HFF-Myc (cell line): ENCODE results near the gene ASPM.

Experiments
- DNase-seq: peaks from one replicate; pipeline ENCODE4 v3.0.0-alpha.2; 2011; ENCODE audit warnings: low read depth; ENCODE audit errors: extremely low read depth
- H3K4me3 ChIP-seq: replicated peaks from 2 replicates; pipeline ENCODE4 v1.5.1; 2011; ENCODE audit warnings: low read depth, mild to moderate bottlenecking, control low read depth, low read length
- TF ChIP-seq, protein P1 (sequence below): IDR thresholded peaks from 2 replicates; pipeline ENCODE4 v1.5.1; 2012; ENCODE audit warnings: mild to moderate bottlenecking, low read depth, low read length, control low read depth; ENCODE audit errors: missing control alignments

The ASPM gene

DNA sequence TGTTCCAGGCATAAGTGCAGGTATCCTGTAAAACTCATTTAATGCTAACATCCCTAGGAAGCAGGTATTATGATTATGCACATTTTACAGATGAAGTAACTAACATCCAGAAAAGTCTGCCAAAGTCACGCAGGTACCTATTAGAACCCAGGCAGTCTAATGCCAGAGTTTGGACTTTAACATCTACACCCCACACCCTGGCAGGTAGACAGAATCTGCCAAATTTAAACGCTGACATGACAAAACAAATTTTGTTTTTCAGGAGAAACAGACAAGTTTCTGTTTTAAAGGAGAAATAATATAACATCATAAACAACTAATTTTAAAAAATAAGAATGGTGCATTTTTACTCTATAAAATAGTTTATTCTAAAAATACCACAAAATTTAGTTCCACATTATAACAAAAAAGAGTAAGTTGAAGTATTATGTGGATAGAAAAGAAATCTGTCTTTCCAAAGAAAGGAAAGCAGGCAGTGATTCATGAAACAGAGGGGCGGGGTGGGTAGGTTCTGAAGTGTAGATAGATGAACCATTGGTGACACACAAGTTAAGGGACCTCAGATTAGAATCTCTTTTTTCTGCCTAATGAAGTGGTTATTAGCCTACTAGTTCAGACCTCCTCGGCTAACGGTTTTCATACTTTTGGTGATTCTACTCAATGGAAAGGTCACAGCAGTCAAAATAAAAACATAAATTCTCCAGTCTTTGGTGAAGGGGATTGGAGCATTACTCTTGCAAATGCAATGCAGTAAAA lies 1.7 kb downstream of the ASPM start:
- TF ChIP-seq, protein P1, sequence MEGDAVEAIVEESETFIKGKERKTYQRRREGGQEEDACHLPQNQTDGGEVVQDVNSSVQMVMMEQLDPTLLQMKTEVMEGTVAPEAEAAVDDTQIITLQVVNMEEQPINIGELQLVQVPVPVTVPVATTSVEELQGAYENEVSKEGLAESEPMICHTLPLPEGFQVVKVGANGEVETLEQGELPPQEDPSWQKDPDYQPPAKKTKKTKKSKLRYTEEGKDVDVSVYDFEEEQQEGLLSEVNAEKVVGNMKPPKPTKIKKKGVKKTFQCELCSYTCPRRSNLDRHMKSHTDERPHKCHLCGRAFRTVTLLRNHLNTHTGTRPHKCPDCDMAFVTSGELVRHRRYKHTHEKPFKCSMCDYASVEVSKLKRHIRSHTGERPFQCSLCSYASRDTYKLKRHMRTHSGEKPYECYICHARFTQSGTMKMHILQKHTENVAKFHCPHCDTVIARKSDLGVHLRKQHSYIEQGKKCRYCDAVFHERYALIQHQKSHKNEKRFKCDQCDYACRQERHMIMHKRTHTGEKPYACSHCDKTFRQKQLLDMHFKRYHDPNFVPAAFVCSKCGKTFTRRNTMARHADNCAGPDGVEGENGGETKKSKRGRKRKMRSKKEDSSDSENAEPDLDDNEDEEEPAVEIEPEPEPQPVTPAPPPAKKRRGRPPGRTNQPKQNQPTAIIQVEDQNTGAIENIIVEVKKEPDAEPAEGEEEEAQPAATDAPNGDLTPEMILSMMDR: no peak
- H3K4me3 ChIP-seq: peak overlapping the region; percentile 93
- no peak for DNase-seq

DNA sequence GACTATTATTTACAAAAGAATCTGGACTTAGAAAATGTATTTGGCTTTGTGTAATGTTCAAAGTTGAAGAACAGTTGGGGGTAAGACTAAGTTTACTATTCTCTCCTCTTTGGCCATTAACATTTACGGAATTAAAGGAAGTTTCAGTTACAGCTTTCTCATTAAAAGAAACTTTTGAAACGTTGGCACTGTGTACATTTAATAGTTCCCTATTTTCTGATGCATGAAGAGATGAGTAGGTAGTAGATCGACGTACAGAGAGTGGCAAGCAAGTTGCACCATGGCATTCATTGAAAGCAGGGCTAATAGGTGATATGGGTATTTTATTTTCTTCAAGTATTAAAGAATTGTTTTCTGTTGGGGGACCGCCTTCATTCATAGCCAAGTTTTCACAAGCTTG lies 3.2 kb downstream of the ASPM start:
- TF ChIP-seq, protein P1: no peak
- DNase-seq: no peak
- H3K4me3 ChIP-seq: no peak overlapping the region

DNA sequence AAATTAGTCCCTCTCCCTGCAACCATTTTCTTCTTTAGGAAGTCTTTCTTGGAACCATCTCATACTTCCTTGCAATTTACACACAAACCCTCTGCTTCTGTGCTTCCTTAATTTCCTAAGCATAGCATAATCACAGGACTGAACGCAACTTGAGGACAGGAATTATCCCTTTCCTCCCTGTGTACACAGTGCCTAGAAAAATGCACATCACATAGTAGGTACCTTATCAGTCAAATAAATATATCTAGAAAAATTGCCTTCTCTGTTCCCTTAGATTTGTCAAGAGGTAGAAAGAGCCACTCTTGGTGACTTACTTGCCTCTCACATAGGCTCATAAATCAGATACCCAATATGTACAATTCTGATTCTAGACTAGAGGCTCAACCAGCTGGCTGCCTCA lies 4.9 kb downstream of the ASPM start:
- no peak for DNase-seq
- H3K4me3 ChIP-seq: no peak overlapping the region
- TF ChIP-seq, protein P1: no peak

DNA sequence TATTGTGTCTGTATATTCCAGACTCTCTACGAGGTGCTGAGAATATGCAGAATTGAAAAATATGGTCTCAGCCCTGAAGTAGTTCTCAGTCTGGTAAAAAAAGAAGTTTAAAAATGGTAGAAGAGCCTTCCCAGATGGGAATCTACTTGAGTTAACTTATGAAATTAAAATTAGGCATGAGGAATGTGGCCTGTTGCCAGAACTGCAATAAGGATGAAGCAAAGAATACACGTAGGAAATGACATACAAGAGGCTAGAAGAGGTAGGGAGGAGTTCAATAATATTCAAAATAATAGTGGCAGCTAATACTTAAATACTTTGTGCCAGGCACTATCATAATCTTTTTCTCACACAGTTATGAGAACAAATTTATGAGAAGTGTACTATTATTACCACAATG lies 6.3 kb downstream of the ASPM start:
- DNase-seq: no peak

DNA sequence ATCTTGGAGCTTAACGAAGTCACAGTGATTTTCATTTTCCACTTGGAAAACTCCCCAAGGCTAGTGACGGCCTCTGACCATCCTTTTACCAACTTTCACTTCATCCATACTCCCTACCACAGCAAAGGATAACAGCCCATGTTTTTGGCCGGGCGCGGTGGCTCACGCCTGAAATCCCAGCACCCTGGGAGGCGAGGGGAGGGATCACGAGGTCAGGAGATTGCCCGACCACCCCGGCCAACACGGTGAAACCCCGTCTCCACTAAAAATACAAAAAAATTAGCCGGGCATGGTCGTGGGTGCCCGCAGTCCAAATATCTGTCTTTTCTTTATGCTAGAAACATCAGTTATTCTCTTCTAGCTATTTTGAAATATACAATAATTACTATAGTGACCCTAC lies 7.3 kb downstream of the ASPM start:
- no peak for DNase-seq
- TF ChIP-seq, protein P1: no peak
- H3K4me3 ChIP-seq: no peak overlapping the region

More for the DNA sequence above, 6.3 kb downstream of the ASPM start:
- no peak overlapping the region for H3K4me3 ChIP-seq
- TF ChIP-seq, protein P1: no peak

DNA sequence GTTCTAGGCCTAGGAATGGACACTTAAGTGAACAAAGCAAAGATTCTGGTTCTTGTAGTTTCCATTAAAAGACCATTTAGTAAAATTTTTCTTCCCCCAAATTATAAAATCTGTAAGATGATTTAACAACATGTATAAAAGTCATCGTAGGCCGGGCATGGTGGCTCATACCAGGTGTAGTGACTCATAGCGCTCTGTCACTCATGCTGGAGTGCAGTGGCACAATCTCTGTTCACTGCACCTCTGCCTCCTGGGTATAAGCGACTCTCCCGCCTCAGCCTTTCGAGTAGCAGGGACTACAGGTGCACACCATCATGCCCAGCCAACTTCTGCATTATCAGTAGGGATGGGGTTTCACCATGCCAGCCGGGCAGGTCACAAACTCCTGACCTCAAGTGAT lies 9.1 kb downstream of the ASPM start:
- TF ChIP-seq, protein P1: no peak
- H3K4me3 ChIP-seq: no peak overlapping the region
- DNase-seq: no peak

DNA sequence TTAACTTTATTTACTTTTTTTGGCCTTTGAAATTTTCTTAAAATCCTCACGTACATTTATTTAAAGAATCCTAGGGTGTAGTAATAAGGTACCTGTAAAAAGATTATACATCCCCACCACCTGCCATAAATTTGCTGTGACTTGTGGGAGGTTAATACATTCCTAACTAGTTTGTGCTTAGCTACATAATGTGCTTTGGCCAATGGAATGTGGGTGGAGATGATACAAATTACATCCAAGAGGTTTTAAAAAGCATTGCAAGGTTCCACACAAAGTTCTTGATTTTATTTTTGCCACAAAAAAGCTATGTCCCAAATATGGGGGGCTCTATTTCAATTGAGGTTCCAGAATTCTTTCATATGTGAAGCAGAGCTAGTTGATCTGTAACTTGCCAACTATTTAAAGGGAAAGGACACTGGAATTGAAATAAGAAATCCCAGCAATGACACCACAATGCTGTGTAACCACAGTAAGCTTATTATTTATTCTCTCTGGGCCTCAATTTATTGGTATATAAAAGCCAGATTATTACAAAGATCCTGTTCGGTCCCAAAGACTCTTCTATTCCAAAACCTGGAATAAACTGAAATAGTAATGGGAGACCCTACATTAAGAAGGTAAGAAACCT lies 15.7 kb downstream of the ASPM start:
- no peak overlapping the region for H3K4me3 ChIP-seq
- no peak for DNase-seq
- TF ChIP-seq, protein P1: no peak
